ENCODE results near the gene NEGR1. TPM values are rescaled to one million over a fixed set of nuclear protein-coding genes. Genes with fewer than 3 reads are reported as not detected.

The NEGR1 gene
- total and polyA plus RNA-seq, 2 experiments from 2014 or later, result 1.0 to 2.8 TPM

- no peak overlapping the region for H2AFZ ChIP-seq
- WGBS (ENCODE audit: low lambda C conversion rate, missing lambda C conversion rate), result 85% methylated on average over 7 of the region's 7 CpGs
- TF ChIP-seq EZH2phosphoT487 (IDR thresholded peaks at IDR 0.05; ENCODE audit: low read depth, severe bottlenecking, unreplicated experiment) (no peak), CTCF (IDR thresholded peaks at IDR 0.05; ENCODE audit: poor library complexity) (no peak), EZH2 (IDR thresholded peaks at IDR 0.05; ENCODE audit: borderline replicate concordance) (no peak)
- DNase-seq (ENCODE audit: low spot score), result no peak
- no peaks in the 10 kb centered on the region for H3K27me3 ChIP-seq
- H3K79me2 ChIP-seq, result no peaks in the 10 kb centered on the region
- no peaks in the 10 kb centered on the region for H3K9me3 ChIP-seq (ENCODE audit: low read depth)
- no peak overlapping the region for H3K4me2 ChIP-seq
- H3K36me3 ChIP-seq (replicated peaks; ENCODE audit: insufficient read depth, low read depth), result no peaks in the 10 kb centered on the region
- H3K4me3 ChIP-seq, result no peak overlapping the region
- no peaks in the 10 kb centered on the region for H3K9me2 ChIP-seq (replicated peaks; ENCODE audit: insufficient read depth)
- no peaks in the 10 kb centered on the region for H3K4me1 ChIP-seq (ENCODE audit: insufficient read depth)
- H4K20me1 ChIP-seq (ENCODE audit: insufficient read depth, poor library complexity, severe bottlenecking), result no peaks in the 10 kb centered on the region
- no peak overlapping the region for H3K27ac ChIP-seq
These were observed 789.9 kb downstream of the NEGR1 start for GRCh38 chr1:71492298-71493041.

GRCh38 chr1:71490432-71490831, 791.9 kb downstream of the NEGR1 start:
- no peaks in the 10 kb centered on the region for H3K27me3 ChIP-seq
- no peak overlapping the region for H2AFZ ChIP-seq
- DNase-seq (ENCODE audit: low spot score), result no peak
- no peaks in the 10 kb centered on the region for H3K79me2 ChIP-seq
- no peak overlapping the region for H3K4me3 ChIP-seq
- H3K4me2 ChIP-seq, result no peak overlapping the region
- no peak overlapping the region for H3K27ac ChIP-seq
- WGBS (ENCODE audit: low lambda C conversion rate, missing lambda C conversion rate), result 70% methylated on average over 5 of the region's 5 CpGs
- H3K9me2 ChIP-seq (replicated peaks; ENCODE audit: insufficient read depth), result no peaks in the 10 kb centered on the region
- no peaks in the 10 kb centered on the region for H4K20me1 ChIP-seq (ENCODE audit: insufficient read depth, poor library complexity, severe bottlenecking)
- TF ChIP-seq CTCF (IDR thresholded peaks at IDR 0.05; ENCODE audit: poor library complexity), result no peak
- TF ChIP-seq EZH2phosphoT487 (IDR thresholded peaks at IDR 0.05; ENCODE audit: low read depth, severe bottlenecking, unreplicated experiment), result no peak
- no peak for TF ChIP-seq EZH2 (IDR thresholded peaks at IDR 0.05; ENCODE audit: borderline replicate concordance)
- H3K36me3 ChIP-seq (replicated peaks; ENCODE audit: insufficient read depth, low read depth), result no peaks in the 10 kb centered on the region
- no peaks in the 10 kb centered on the region for H3K9me3 ChIP-seq (ENCODE audit: low read depth)
- H3K4me1 ChIP-seq (ENCODE audit: insufficient read depth), result no peaks in the 10 kb centered on the region

GRCh38 chr1:71488555-71489252, 793.6 kb downstream of the NEGR1 start:
- Histone ChIP-seq H3K4me3 (no peak overlapping the region), H3K36me3 (replicated peaks; ENCODE audit: insufficient read depth, low read depth) (no peaks in the 10 kb centered on the region), H2AFZ (no peak overlapping the region), H3K27ac (no peak overlapping the region), H3K4me1 (ENCODE audit: insufficient read depth) (no peaks in the 10 kb centered on the region), H4K20me1 (ENCODE audit: insufficient read depth, poor library complexity, severe bottlenecking) (no peaks in the 10 kb centered on the region), H3K4me2 (no peak overlapping the region), H3K9me2 (replicated peaks; ENCODE audit: insufficient read depth) (no peaks in the 10 kb centered on the region), H3K79me2 (no peaks in the 10 kb centered on the region), H3K27me3 (no peaks in the 10 kb centered on the region), H3K9me3 (ENCODE audit: low read depth) (no peaks in the 10 kb centered on the region)
- no peak for DNase-seq (ENCODE audit: low spot score)
- no peak for TF ChIP-seq EZH2 (IDR thresholded peaks at IDR 0.05; ENCODE audit: borderline replicate concordance)
- TF ChIP-seq CTCF (IDR thresholded peaks at IDR 0.05; ENCODE audit: poor library complexity), result no peak
- no peak for TF ChIP-seq EZH2phosphoT487 (IDR thresholded peaks at IDR 0.05; ENCODE audit: low read depth, severe bottlenecking, unreplicated experiment)
- WGBS (ENCODE audit: low lambda C conversion rate, missing lambda C conversion rate), result 57% methylated on average over 3 of the region's 3 CpGs

All from hepatocyte (in vitro differentiated cells).